ENCODE measurements around the gene ARL5A. TPM values are rescaled to one million over a fixed set of nuclear protein-coding genes. Genes with fewer than 3 reads are reported as not detected.

The ARL5A gene
- total and polyA plus RNA-seq, 2 donors (not counting 3 experiments of a cell fraction or from before 2014, with no cell fraction given), result 25.8 to 73.2 TPM

DNA sequence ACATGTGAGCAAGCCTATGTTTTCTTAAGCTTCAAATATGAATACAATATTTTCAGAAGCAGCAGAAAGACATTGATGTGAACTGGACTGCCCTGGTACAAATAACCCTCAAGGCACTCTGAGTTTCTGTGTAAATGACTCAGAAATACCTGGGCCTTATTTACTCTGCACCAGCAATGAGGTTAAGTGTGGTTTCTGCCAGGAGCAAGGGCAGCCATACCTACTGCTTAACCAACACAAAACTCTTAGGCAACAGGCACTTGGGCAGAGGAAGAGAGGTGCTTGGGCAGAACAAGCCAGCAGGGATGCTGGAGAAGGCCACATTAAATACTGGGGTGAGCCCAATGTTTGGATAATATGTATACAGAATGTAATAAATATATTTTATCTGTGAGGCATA is 29.4 kb upstream of the ARL5A start:
- Histone ChIP-seq H2AFZ (ENCODE audit: low read depth, low read length) (no peak overlapping the region), H3K4me2 (ENCODE audit: insufficient read depth, low read length) (no peak overlapping the region), H3K79me2 (ENCODE audit: control insufficient read depth, insufficient read depth, low read length) (no peaks in the 10 kb centered on the region), H3K9ac (replicated peaks; ENCODE audit: extremely low read depth, insufficient read depth, low read length) (no peak overlapping the region), H4K20me1 (replicated peaks; ENCODE audit: control insufficient read depth, extremely low read depth, insufficient read depth, low read length) (no peaks in the 10 kb centered on the region), H3K27ac (ENCODE audit: insufficient read depth, low read depth, low read length) (no peak overlapping the region), H3K36me3 (ENCODE audit: control insufficient read depth in 2 of 2, extremely low read depth in 1 of 2, insufficient read depth in 2 of 2, low read length in 2 of 2) (no peaks in the 10 kb centered on the region), H3K4me1 (ENCODE audit: control insufficient read depth, extremely low read depth, insufficient read depth, low read length) (peaks cover 3% of the 10 kb centered on the region), H3K9me3 (replicated peaks; ENCODE audit: control insufficient read depth, insufficient read depth, low read length) (no peaks in the 10 kb centered on the region), H3K27me3 (ENCODE audit: control insufficient read depth in 2 of 2, insufficient read depth in 2 of 2, low read length in 2 of 2) (peaks cover 0 to 6% of the 10 kb centered on the region in 2 experiments), H3K4me3 (replicated peaks in 1 of 3; ENCODE audit: insufficient read depth in 1 of 3, low read depth in 1 of 3, low read length in 3 of 3) (no peak overlapping the region), H3K9me1 (replicated peaks; ENCODE audit: control insufficient read depth, extremely low read depth, insufficient read depth, low read length) (no peaks in the 10 kb centered on the region)
- DNase-seq (ENCODE audit: low read depth, low spot score), result no peak
- BruUV-seq (replicated peaks), result no TSS peak
- no peak for TF ChIP-seq POLR2AphosphoS5 (IDR thresholded peaks at IDR 0.05; ENCODE audit: insufficient read depth, low read depth, low read length)
- TF ChIP-seq, protein P1, sequence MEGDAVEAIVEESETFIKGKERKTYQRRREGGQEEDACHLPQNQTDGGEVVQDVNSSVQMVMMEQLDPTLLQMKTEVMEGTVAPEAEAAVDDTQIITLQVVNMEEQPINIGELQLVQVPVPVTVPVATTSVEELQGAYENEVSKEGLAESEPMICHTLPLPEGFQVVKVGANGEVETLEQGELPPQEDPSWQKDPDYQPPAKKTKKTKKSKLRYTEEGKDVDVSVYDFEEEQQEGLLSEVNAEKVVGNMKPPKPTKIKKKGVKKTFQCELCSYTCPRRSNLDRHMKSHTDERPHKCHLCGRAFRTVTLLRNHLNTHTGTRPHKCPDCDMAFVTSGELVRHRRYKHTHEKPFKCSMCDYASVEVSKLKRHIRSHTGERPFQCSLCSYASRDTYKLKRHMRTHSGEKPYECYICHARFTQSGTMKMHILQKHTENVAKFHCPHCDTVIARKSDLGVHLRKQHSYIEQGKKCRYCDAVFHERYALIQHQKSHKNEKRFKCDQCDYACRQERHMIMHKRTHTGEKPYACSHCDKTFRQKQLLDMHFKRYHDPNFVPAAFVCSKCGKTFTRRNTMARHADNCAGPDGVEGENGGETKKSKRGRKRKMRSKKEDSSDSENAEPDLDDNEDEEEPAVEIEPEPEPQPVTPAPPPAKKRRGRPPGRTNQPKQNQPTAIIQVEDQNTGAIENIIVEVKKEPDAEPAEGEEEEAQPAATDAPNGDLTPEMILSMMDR (IDR thresholded peaks at IDR 0.05; ENCODE audit: extremely low read depth in 1 of 2, insufficient read depth in 1 of 2, low read depth in 1 of 2, low read length in 2 of 2), result no peak
- no peak for TF ChIP-seq MYC (IDR thresholded peaks at IDR 0.05; ENCODE audit: low read depth, low read length)
- TF ChIP-seq, protein P2, sequence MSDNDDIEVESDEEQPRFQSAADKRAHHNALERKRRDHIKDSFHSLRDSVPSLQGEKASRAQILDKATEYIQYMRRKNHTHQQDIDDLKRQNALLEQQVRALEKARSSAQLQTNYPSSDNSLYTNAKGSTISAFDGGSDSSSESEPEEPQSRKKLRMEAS (IDR thresholded peaks at IDR 0.05; ENCODE audit: insufficient read depth, insufficient read length), result no peak
- TF ChIP-seq POLR2A (IDR thresholded peaks at IDR 0.05; ENCODE audit: low read depth, low read length), result no peak
- TF ChIP-seq JUN (IDR thresholded peaks at IDR 0.05; ENCODE audit: borderline replicate concordance, insufficient read depth, insufficient read length, low read depth), result no peak
- TF ChIP-seq FOS (IDR thresholded peaks at IDR 0.05; ENCODE audit: borderline replicate concordance, insufficient read depth, low read length), result no peak
- TF ChIP-seq EZH2 (IDR thresholded peaks at IDR 0.05; ENCODE audit: borderline replicate concordance, low read depth, low read length, severe bottlenecking), result no peak
- no peak for TF ChIP-seq GATA2 (IDR thresholded peaks at IDR 0.05; ENCODE audit: insufficient read depth, insufficient read length, low read depth, low read length)
- dilution Hi-C loops (cut with MboI; ENCODE audit: extremely low pct_ligation_motif_present, low sequenced_read_pairs) (no loop called here), intact Hi-C loops (cut with micrococcal nuclease) (no loop called here)
- CTCF ChIA-PET, result no interaction called here
- POLR2A ChIA-PET, result no interaction called here
- no peak for FAIRE-seq
